ENCODE data around the gene STXBP5L.
"Not testable (repeated sequence)": the region's sequence is repeated elsewhere in the genome, so short reads cannot be mapped to it uniquely, and the experiment has no call there.

STXBP5L gene

GRCh38 chr3:121063628-121064027 is 155.6 kb downstream of the STXBP5L start:
- no peak for DNase-seq

- DNase-seq, result no peak
These were observed 156.1 kb downstream of the STXBP5L start for GRCh38 chr3:121064121-121064520.

GRCh38 chr3:121072133-121072532 is 164.1 kb downstream of the STXBP5L start:
- DNase-seq, result peak; percentile 51

GRCh38 chr3:121073011-121073410 is 165.0 kb downstream of the STXBP5L start:
- DNase-seq, result no peak

- no peak for DNase-seq
These were observed 167.2 kb downstream of the STXBP5L start for GRCh38 chr3:121075191-121075590.

GRCh38 chr3:121078378-121079101 is 170.5 kb downstream of the STXBP5L start:
- DNase-seq, result not testable (repeated sequence)

GRCh38 chr3:121096953-121097352 is 188.9 kb downstream of the STXBP5L start:
- no peak for DNase-seq

GRCh38 chr3:121111086-121111485 is 203.1 kb downstream of the STXBP5L start:
- DNase-seq, result not testable (repeated sequence)

GRCh38 chr3:121111914-121112612 is 204.1 kb downstream of the STXBP5L start:
- DNase-seq, result peak; percentile 0

- no peak for DNase-seq
These were observed 218.2 kb downstream of the STXBP5L start for GRCh38 chr3:121126033-121126706.

- no peak for DNase-seq
These were observed 218.7 kb downstream of the STXBP5L start for GRCh38 chr3:121126707-121127035.

GRCh38 chr3:121152573-121152972 is 244.6 kb downstream of the STXBP5L start:
- DNase-seq, result no peak

- DNase-seq, result no peak
These were observed 245.8 kb downstream of the STXBP5L start for GRCh38 chr3:121153851-121154250.

- no peak for DNase-seq
These were observed 247.0 kb downstream of the STXBP5L start for GRCh38 chr3:121155028-121155427.

- DNase-seq, result no peak
These were observed 257.4 kb downstream of the STXBP5L start for GRCh38 chr3:121165397-121165837.

- DNase-seq, result no peak
These were observed 259.6 kb downstream of the STXBP5L start for GRCh38 chr3:121167374-121168139.

GRCh38 chr3:121175083-121175482 is 267.1 kb downstream of the STXBP5L start:
- no peak for DNase-seq

GRCh38 chr3:121190626-121191025 is 282.6 kb downstream of the STXBP5L start:
- not testable (repeated sequence) for DNase-seq

- no peak for DNase-seq
These were observed 294.6 kb downstream of the STXBP5L start for GRCh38 chr3:121202573-121202972.

- no peak for DNase-seq
These were observed 315.1 kb downstream of the STXBP5L start for GRCh38 chr3:121223116-121223515.

- no peak for DNase-seq
These were observed 321.0 kb downstream of the STXBP5L start for GRCh38 chr3:121228971-121229370.

GRCh38 chr3:121230194-121230593 is 322.2 kb downstream of the STXBP5L start:
- DNase-seq, result not testable (repeated sequence)

GRCh38 chr3:121231872-121232271 is 323.9 kb downstream of the STXBP5L start:
- no peak for DNase-seq

Data from NCI-H1092 (cell line).